DMS53 treated with DMSO at 0.1 percent for 48 hours (cell line): Measurements from ENCODE around the gene MYO5B.

Experiments
- DNase-seq: peaks from one replicate; lab custom pipeline; 2025; ENCODE audit not compliant: unreplicated experiment; lab: John Stamatoyannopoulos, UW

The MYO5B gene

DNA sequence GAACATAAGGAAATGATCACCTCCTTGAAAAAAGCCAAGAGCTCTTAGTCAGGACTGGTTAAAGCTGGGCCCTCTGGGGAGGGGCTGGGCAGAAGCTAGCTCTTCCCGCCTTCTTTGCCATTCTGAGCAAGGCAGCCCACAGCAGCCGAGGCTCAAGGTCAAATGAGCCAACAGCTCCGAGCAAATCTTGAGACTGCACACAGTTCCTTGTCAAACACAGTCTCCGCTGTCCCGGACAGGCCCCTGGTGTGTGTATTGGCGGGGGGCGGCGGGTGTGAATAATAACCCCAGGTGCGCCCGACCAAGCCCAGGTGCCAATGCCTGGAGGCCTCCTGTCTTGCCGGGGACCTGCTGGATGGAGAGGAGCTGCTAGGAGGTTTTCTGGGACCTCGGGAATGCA is 335.2 kb downstream of the MYO5B start:
- no peak for DNase-seq

DNA sequence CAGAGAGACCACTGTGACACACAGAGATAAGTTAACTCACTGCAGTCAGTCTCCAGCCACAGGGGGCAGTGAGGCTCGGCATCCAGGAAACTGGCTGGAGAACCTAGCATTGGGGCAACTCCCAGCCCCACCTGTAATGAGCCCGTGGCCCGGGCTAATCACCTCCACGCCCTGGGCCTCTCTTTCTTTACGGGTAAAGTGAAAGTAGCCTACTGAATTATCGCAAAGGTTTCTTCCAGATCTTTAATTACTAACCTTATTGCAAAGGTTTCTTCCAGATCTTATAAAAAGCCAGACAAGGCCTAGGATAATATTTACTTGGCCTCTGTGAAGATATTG is 336.0 kb downstream of the MYO5B start:
- no peak for DNase-seq

- peak; percentile 83 for DNase-seq
Observed at GRCh38 chr18:49858309-49859020, 336.5 kb downstream of the MYO5B start.

- DNase-seq, result no peak
Observed at GRCh38 chr18:49857708-49858107, 337.2 kb downstream of the MYO5B start.

DNA sequence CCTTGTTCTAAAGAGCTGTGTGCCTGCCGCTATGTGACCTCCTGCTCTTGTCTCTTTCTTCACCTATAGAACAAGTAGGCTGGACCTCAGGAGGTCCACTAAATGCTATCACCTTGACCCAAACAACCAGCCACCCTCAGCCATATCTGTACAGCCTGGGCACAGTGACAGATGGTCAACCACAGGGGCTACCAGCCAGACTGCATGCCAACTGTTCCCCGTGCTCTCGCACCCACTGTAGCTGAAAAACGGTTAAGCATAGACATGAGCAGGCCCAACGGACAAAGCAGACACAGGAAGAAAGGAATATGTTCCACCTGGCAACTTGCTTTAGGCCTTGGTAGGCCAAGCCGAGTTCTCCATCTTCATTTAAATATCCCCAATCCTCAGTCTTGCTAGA is 338.5 kb downstream of the MYO5B start:
- no peak for DNase-seq

GRCh38 chr18:49855711-49856415 is 339.1 kb downstream of the MYO5B start:
- no peak for DNase-seq

DNA sequence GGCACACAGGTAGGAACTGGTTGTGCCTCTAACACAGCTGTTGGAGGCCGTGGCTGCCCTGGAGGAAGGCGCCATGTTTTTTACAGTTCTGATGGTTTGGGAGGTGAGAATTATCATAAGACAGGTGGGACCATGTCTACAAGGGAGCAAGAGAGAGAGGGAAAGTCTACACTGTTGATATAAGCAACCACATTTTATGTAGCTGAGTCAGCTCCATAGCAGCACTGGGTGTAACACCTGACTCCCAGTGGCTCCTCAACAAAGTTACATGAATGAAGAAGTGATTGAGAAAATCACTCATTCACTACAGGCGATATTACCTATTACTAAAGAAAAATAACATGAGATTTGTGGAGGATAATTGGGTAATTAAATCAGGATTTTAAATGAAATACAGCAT is 340.3 kb downstream of the MYO5B start:
- no peak for DNase-seq

DNA sequence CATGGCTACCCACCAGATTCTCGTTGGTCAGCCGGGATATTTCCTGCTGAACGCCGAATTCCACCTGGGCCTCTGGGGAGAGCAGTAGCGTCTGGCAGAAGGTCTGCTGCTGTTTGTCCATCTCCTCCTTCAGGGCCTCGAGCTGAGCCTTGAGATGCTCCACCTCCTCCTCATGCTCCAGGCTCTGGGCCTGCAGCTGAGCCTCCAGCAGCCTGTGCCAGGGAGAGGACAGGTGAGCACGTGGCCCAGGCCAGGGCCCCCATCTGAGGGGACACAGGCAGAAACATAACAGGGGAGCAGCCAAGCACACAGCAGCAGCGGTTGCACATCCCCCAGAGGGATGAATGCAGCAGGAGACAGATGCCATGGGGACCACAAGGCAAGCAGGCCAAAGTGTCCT is 341.5 kb downstream of the MYO5B start:
- DNase-seq, result no peak

DNA sequence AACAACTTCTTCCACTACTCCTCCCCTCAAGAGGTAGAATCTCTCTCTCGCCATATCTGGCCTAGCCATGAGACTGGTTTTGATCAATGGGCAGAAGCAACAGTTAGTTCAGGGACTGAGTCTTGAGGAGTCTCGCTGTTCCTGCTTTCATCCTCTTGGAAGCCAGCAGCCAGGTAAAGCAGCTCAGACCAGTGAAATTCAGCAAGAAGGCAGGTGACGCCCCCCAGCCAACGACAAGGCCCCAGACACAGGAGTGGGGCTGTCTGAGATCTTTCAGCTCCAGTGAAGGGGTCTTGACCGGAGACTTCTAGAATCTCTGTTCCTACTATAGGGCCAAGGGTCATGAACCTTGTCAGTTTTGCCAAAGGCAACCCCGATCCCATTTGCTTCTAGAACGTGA is 341.9 kb downstream of the MYO5B start:
- DNase-seq, result no peak

GRCh38 chr18:49851624-49852023 is 343.3 kb downstream of the MYO5B start:
- no peak for DNase-seq

DNA sequence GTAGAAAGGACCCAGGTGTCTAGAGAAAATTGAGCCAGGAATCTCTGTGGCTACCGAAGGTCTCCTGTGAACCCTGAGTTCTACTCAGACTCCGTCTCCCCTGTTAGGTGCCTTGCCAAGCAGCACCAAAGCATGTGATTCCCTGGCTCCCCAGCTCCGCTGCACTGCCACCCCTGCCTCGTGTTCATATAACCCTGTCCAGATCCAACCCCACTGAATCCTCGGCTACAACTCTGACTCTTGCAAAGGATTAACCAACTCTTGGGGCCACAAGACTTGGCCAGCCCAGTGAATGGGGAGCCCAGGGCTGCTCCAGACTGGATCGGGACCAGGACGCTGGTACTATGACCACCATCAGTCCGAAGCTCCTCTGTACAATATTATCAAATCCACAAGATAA is 344.3 kb downstream of the MYO5B start:
- no peak for DNase-seq

DNA sequence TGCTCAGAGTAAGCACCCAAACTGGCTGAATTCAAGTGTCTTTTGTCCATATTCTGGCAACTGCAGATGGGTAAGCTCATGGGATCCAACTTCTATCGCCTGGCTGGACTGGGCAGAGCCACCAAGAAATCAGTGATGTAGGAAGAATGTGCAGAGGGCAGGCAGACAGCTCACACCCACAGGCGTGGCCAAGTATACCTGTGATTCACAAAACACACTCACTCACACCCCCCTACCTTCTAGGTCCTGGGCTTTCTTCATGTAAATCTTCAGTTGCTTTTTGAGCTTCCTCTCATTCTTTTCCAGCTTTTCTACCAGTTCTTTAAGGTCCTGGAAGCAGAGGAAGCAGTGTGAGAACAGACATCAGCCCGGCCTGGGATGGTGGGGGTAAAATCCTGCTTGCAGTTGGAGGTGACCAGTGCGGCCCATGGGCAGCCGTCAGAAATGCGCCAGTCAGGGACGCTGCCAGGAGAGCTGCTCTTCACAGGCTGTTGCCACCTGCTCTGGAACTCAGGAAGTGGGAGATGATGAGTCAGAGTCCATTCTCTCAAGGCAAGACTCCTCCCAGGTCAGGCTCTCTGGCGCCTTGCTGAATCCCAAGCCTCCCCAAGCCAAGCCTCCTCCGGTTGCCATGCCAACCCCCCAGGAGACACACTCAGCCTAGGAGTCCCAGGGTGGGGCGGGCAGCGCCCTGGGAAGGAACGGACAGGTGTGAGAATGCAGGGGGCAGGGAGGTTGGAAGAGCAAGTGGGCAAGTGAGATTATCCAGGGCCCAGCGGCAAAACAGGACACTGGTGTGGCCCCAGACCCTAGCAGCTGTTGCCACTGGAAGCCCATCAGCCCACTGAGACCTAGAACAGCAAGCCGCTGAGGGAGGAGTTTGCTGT is 345.4 kb downstream of the MYO5B start:
- peak; percentile 99 for DNase-seq

DNA sequence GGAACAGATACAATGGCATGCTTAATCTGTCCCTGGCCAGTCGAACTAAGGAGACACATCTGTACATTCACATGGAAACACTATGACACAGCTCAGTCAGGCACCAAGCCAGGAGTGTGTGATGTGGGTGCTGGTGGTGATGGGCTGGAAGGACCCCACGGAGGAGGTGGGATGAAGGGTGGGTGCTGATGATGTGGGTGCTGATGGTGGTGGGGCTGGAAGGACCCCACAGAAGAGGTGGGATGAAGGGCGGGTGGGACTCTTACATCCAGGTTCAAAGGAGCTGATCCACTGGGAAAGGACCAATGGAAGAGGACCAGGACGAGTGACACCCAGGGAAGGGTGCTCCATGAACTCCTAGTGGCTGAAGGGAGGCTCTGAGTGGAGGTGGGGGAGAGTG is 346.8 kb downstream of the MYO5B start:
- no peak for DNase-seq

GRCh38 chr18:49847524-49847923 is 347.4 kb downstream of the MYO5B start:
- no peak for DNase-seq

DNA sequence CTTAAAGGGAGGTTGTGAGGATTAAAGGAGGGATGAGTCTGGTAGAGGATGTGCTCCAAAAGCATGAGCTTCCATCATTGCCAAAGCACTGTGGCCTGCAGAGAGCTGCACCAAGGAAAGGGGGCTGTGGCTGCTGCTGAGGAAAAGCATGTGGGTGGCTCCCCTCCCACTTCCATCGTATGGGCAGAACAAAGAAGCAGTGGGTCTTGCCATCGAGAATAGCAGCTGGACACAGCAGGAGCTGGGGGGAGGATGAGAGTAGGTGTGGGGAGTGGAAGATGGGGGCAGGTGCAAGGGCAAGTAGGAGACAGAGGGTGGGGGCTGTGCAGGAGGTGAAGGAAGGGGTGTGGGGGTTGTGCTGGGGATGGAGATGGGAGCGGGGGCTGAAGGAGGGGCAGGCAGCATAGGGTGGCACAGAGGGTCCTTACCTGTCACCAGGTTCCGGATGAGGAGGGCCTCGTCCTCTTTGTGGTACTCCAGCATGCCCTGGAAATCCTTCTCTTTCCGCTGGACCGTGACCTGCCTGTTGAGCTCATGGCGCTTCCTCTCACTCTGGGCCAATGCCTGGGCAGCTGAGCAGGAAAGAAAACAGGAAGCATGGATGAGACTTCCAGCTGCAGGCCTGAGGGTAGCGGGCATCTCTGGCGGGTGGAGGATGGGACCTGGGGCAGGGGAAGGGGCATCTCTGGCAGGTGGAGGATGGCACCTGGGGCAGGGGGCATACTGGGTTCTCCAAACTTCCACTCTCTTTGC is 348.1 kb downstream of the MYO5B start:
- peak; percentile 85 for DNase-seq

GRCh38 chr18:49846361-49846662 is 348.6 kb downstream of the MYO5B start:
- no peak for DNase-seq

GRCh38 chr18:49845629-49846360 is 349.2 kb downstream of the MYO5B start:
- DNase-seq, result no peak

GRCh38 chr18:49844903-49845302 is 350.0 kb downstream of the MYO5B start:
- DNase-seq, result no peak

DNA sequence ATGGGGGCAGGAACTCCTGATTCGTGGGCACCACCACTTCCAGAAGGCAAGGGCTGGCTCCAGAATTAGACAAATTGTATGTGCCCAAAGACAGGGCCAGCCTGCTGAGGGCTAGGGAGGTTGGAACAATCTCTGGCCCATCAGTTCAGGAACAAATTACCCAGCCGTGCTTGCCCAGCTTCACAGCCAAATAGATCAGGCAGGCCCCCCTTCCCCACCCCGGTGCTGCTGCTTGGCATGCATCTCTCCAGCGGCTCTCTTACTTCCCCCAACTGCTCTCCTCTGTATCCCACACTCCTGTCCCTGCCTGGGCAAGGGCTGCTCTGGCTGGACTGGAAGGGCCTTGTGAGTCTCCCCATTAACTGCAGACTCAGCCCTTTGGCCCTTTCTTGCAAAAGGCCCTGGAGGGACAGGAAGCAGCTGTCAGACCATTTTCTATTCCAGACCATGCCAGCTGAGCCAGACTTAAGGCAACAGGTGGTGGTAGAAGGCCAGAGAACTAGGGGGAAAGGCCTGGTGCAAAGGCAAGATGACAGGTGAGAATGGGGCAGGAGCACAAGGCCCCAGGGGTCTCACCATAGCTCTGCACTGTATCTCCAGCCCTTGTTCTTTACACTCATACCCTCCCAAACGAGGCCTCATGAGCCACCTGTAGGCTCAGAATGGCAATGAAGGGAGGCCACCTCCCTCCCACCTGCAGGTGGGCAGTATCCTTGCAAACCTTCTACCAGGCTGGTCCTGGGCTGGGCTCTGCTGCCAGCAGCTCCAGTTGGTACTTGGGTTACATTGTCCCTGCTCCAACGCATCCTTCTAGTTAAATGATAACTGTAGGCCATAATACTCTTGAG is 350.9 kb downstream of the MYO5B start:
- no peak for DNase-seq

DNA sequence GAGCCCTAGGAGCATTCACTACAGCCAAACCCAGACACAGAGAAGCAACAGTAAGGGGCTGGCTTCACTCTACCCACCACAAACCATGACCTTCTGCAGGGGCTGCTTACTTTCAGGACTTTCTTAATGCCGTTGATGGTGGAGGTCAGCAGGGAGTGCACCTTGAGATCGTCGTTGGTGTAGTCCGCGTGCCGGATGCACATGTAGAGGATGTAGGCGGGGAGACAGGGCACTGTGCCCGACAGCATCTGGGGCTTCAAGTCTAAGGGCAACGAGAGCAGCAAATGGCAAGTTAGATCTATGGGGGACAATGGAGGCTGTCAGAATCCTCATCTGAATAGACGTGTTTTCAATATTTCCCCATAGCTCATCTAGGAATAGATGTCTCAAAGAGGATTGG is 351.8 kb downstream of the MYO5B start:
- no peak for DNase-seq
